Spleen (tissue), 7 donors: ENCODE data around the gene LRRK1.

Experiments used
- CTCF ChIP-seq, 11 experiments: fragments of 200-600 bp in 7 of 11; fragments of 450-650 bp in 4 of 11; sonication (generic) in 4 of 11; IDR thresholded peaks in 8 of 11; conservative IDR thresholded peaks in 3 of 11; 1 replicate in 7 of 11; 2 replicates in 4 of 11; pipeline versions ENCODE4 v1.4.0 to v1.8.0; 2016 to 2021; ENCODE audit warnings: antibody characterized with exemption in 11 of 11, inconsistent platforms in 4 of 11, mild to moderate bottlenecking in 1 of 11
- POLR2AphosphoS5 ChIP-seq, 3 donors: sonication (generic); formaldehyde crosslinking; IDR thresholded peaks; one replicate each; pipeline ENCODE4 v1.5.1; 2017; ENCODE audit warnings: antibody characterized with exemption in 3 of 3
- donor health status: DM: no; HTN: no; CAD: no; lungs with moderate emphysema.
- donor health status: DM: no; HTN: no; CAD: no.
- donor health status: DM: no; HTN: no; CAD: no.

GRCh38 chr15:101090428-101090790 lies 171.3 kb downstream of the LRRK1 start:
- TF ChIP-seq CTCF (IDR thresholded peaks at IDR 0.05 in 8 of 11, conservative IDR thresholded peaks at IDR 0.05 in 3 of 11) (no peak), POLR2AphosphoS5 (IDR thresholded peaks at IDR 0.05) (no peak)
